Upper lobe of right lung (tissue), 1 donor: ENCODE data around the gene ANKRD13B. TPM values are rescaled to one million over a fixed set of nuclear protein-coding genes. Genes with fewer than 3 reads are reported as not detected.

Source experiments
- ATAC-seq: fragments of 200-7000 bp; cut with Tn5 transposase; one replicate; pipeline ENCODE4 v1.9.1; 2020; ENCODE audit warnings: mild to moderate bottlenecking, moderate library complexity
- DNase-seq: peaks from one replicate; pipeline ENCODE4 v3.0.0-alpha.2; 2020
- H3K27ac ChIP-seq: fragments of 200-600 bp; one replicate; pipeline ENCODE4 v1.8.0; 2022
- H3K27me3 ChIP-seq: fragments of 200-600 bp; one replicate; pipeline ENCODE4 v1.8.0; 2022; ENCODE audit warnings: mild to moderate bottlenecking
- H3K36me3 ChIP-seq: fragments of 200-600 bp; one replicate; pipeline ENCODE4 v1.8.0; 2022
- H3K4me1 ChIP-seq: fragments of 200-600 bp; one replicate; pipeline ENCODE4 v1.8.0; 2022
- H3K4me3 ChIP-seq: fragments of 200-600 bp; one replicate; pipeline ENCODE4 v1.8.0; 2022; ENCODE audit warnings: mild to moderate bottlenecking
- H3K9me3 ChIP-seq: fragments of 200-600 bp; one replicate; pipeline ENCODE4 v1.8.0; 2022
- CTCF ChIP-seq: fragments of 200-600 bp; IDR thresholded peaks from one replicate; pipeline ENCODE4 v1.8.0; 2022; ENCODE audit warnings: antibody characterized with exemption
- intact Hi-C: fragments of 100-400 bp; cut with DNase I; formaldehyde crosslinking; loops from one replicate; pipeline ENCODE4 v1.11.0; 2022
- total RNA-seq: library from RNA; stranded (reverse); fragmentation: NEBNext Ultra II Directional; extraction: Animal tissue kit (Norgen Biotek cat#: 25700); gene quantifications from one replicate; pipeline ENCODE4 v1.2.1, GENCODE V29; 2021
- donor health status: DM: no; HTN: yes; CAD: no; lungs with severe emphysema.

The ANKRD13B gene
- total RNA-seq, 1 donor from 2014 or later: 6.8 TPM

GRCh38 chr17:29588017-29588561 is 4.8 kb upstream of the ANKRD13B start:
- Histone ChIP-seq H3K4me1 (peaks cover 59% of the 10 kb centered on the region), H3K36me3 (no peaks in the 10 kb centered on the region), H3K27ac (peak overlapping the region; percentile 79), H3K4me3 (peak overlapping the region; percentile 77), H3K27me3 (no peaks in the 10 kb centered on the region), H3K9me3 (no peaks in the 10 kb centered on the region)
- intact Hi-C loops: no loop called here
- no peak for TF ChIP-seq CTCF
- DNase-seq: no peak
- ATAC-seq: no peak

GRCh38 chr17:29588562-29589411 is 4.1 kb upstream of the ANKRD13B start:
- peak overlapping the region; percentile 79 for H3K27ac ChIP-seq
- TF ChIP-seq CTCF: no peak
- H3K27me3 ChIP-seq: no peaks in the 10 kb centered on the region
- peaks cover 58% of the 10 kb centered on the region for H3K4me1 ChIP-seq
- intact Hi-C loops: no loop called here
- DNase-seq (peak; percentile 78), ATAC-seq (peak; percentile 0)
- peak overlapping the region; percentile 77 for H3K4me3 ChIP-seq
- no peaks in the 10 kb centered on the region for H3K36me3 ChIP-seq
- no peaks in the 10 kb centered on the region for H3K9me3 ChIP-seq

GRCh38 chr17:29589524-29590410 is 3.2 kb upstream of the ANKRD13B start, which contains the start of gene GIT1:
Gene GIT1, minus strand, starts transcription at chr17:29589648. Its CDS starts 270 bp downstream, at chr17:29589378.
- intact Hi-C loops: no loop called here
- peak within 1 kb of the TSS; percentile 79 for H3K27ac ChIP-seq
- DNase-seq: peak; percentile 92

GRCh38 chr17:29590411-29591145 is 2.4 kb upstream of the ANKRD13B start:
- Histone ChIP-seq H3K36me3 (no peaks in the 10 kb centered on the region), H3K9me3 (no peaks in the 10 kb centered on the region), H3K4me1 (peaks cover 58% of the 10 kb centered on the region), H3K27ac (peak overlapping the region; percentile 61), H3K27me3 (no peaks in the 10 kb centered on the region), H3K4me3 (peak overlapping the region; percentile 60)
- no peak for TF ChIP-seq CTCF
- ATAC-seq (no peak), DNase-seq (peak; percentile 61)
- intact Hi-C loops: no loop called here

More at GRCh38 chr17:29589524-29590410, 3.2 kb upstream of the ANKRD13B start, which contains the start of gene GIT1:
- peak; percentile 88 for ATAC-seq
- TF ChIP-seq CTCF: no peak
- Histone ChIP-seq H3K4me1 (peaks cover 58% of the 10 kb centered on the region), H3K27me3 (no peaks in the 10 kb centered on the region), H3K9me3 (no peaks in the 10 kb centered on the region), H3K4me3 (peak within 1 kb of the TSS; percentile 77), H3K36me3 (no peaks in the 10 kb centered on the region)
